Erythroblast (primary cell): ENCODE data around the gene FGF12.

Source experiments
- GATA1 ChIP-seq: IDR thresholded peaks from 2 replicates; pipeline ENCODE4 v1.6.1; 2011; ENCODE audit warnings: low read depth, mild to moderate bottlenecking, control low read depth, low read length, moderate library complexity
- POLR2A ChIP-seq: IDR thresholded peaks from 2 replicates; pipeline ENCODE4 v1.6.1; 2011; ENCODE audit warnings: mild to moderate bottlenecking, low read length

- no peak for TF ChIP-seq POLR2A
- no peak for TF ChIP-seq GATA1
These were observed 565.7 kb downstream of the FGF12 start for GRCh38 chr3:192161661-192162060.
